ENCODE data around the gene NES. TPM values are rescaled to one million over a fixed set of nuclear protein-coding genes. Genes with fewer than 3 reads are reported as not detected.

NES gene
- total RNA-seq, 4 donors from 2014 or later = 59.9 to 65.3 (median 63.9) TPM

- Histone ChIP-seq H3K4me3 (peak overlapping the region in 1 of 4 donors; percentile 22), H3K4me1 (peaks cover 0 to 41% (median 18%) of the 10 kb centered on the region in 4 donors), H3K27ac (no peak overlapping the region), H3K36me3 (no peaks in the 10 kb centered on the region), H3K27me3 (peaks cover 0 to 45% of the 10 kb centered on the region in 2 donors), H3K9me3 (no peaks in the 10 kb centered on the region)
- WGBS, 2 donors = 0% methylated on average over 14 to 23 of the region's 23 CpGs
- TF ChIP-seq EP300 (IDR thresholded peaks at IDR 0.05) = peak in 1 of 2 donors; percentile 20
- peak; percentile 81 to 96 (median 91) for TF ChIP-seq CTCF (IDR thresholded peaks at IDR 0.05)
- TF ChIP-seq POLR2A (IDR thresholded peaks at IDR 0.05) = no peak
- DNase-seq (ENCODE audit: low spot score in 2 of 2) = peak; percentile 61 to 82
Measured at GRCh38 chr1:156689035-156689952, 12.1 kb upstream of the NES start.

DNA sequence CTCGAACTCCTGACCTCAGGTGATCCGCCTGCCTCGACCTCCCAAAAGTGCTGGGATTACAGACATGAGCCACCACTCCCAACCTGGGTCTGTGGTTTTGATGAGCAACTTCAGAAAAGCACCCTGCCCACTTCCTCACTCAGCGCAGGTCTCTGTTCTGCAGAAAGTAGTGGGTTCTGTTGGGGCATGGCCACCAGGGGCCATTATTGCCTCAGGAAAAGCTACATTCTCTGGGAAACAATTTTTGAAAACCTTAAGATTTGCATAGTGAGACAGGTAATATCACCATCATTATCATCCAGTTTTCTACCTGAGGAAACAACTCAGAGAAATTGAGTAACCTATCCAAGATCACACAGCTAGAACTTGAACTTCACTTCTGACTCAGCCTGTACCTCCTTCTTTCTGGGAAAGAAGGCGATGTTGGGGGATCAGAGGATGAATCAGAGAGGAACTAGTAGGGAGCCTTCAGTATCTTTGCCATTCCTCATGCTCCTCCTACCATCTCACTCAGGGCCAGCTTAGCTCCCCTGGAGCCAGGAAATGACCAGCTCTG is 7.1 kb upstream of the NES start:
- Histone ChIP-seq H3K27ac (no peak overlapping the region), H3K4me1 (peaks cover 0 to 3% (median under 1%) of the 10 kb centered on the region in 4 donors), H3K36me3 (no peaks in the 10 kb centered on the region), H3K27me3 (no peaks in the 10 kb centered on the region), H3K4me3 (no peak overlapping the region), H3K9me3 (no peaks in the 10 kb centered on the region)
- WGBS, 2 donors = 77 to 88% methylated on average over 5 of the region's 5 CpGs
- TF ChIP-seq CTCF (IDR thresholded peaks at IDR 0.05) = no peak
- no peak for TF ChIP-seq EP300 (IDR thresholded peaks at IDR 0.05)
- TF ChIP-seq POLR2A (IDR thresholded peaks at IDR 0.05) = no peak
- no peak for DNase-seq (ENCODE audit: low spot score in 2 of 2)

DNA sequence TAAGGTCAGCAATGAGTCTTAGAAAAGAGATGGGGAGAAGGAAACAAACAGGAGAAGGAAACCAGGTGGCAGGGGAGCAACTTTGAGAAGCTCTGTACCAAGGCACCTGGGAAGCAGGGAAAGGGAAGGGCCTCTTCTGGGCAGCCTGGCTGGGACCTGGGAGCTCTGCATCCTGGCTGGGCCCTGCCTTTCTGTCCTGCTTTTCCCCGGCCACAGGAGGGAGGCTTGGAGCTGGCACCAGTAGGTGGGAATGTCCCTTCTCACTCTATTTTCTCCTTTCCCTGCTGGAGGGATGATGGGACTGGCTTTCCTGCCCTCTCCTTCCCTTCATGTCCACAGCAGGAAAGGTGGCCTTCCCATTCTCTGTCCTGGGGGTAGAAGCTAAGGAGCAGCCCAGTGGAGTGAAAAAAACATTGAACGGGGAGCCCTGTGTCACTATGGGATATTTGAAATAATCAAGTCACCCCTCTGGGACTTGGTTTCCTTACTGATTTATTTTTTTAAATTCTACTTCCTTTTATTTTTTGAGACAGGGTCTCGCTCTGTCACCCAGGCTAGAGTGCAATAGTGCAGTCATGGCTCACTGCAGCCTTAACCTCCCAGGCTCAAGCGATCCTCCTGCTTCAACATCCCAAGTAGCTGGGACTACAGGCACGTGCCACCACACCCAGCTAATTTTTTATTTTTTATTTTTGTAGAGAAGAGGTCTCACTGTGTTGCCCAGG is 5.1 kb upstream of the NES start:
- WGBS, 2 donors = 66 to 71% methylated on average over 5 of the region's 5 CpGs
- Histone ChIP-seq H3K9me3 (no peaks in the 10 kb centered on the region), H3K4me3 (no peak overlapping the region), H3K36me3 (no peaks in the 10 kb centered on the region), H3K27ac (no peak overlapping the region), H3K4me1 (peaks cover 0 to 10% (median 4%) of the 10 kb centered on the region in 4 donors), H3K27me3 (peaks cover 0 to 3% of the 10 kb centered on the region in 2 donors)
- no peak for TF ChIP-seq EP300 (IDR thresholded peaks at IDR 0.05)
- TF ChIP-seq POLR2A (IDR thresholded peaks at IDR 0.05) = no peak
- no peak for TF ChIP-seq CTCF (IDR thresholded peaks at IDR 0.05)
- DNase-seq (ENCODE audit: low spot score in 2 of 2) = no peak

GRCh38 chr1:156681196-156681960 is 4.2 kb upstream of the NES start:
- WGBS, 2 donors = 71 to 75% methylated on average over 8 of the region's 8 CpGs
- H3K27ac ChIP-seq = no peak overlapping the region
- TF ChIP-seq CTCF (IDR thresholded peaks at IDR 0.05) (no peak), POLR2A (IDR thresholded peaks at IDR 0.05) (no peak), EP300 (IDR thresholded peaks at IDR 0.05) (no peak)
- H3K27me3 ChIP-seq = peaks cover 0 to 9% of the 10 kb centered on the region in 2 donors
- H3K4me1 ChIP-seq = peaks cover 0 to 19% (median 4%) of the 10 kb centered on the region in 4 donors
- no peaks in the 10 kb centered on the region for H3K9me3 ChIP-seq
- no peaks in the 10 kb centered on the region for H3K36me3 ChIP-seq
- no peak overlapping the region for H3K4me3 ChIP-seq
- no peak for DNase-seq (ENCODE audit: low spot score in 2 of 2)

Data from tibial nerve (tissue), 4 donors.